Endothelial cell of umbilical vein (primary cell): ENCODE results near the gene TRIM25. TPM values are rescaled to one million over a fixed set of nuclear protein-coding genes. Genes with fewer than 3 reads are reported as not detected.

Source experiments
- BruUV-seq: library from RNA; stranded (reverse); fragments of 400-500 nt; replicated peaks from 2 replicates; lab custom pipeline; 2021; lab: Mats Ljungman, UMichigan
- CTCF ChIA-PET: fragments of 300-600, 350-600 bp; sonication (Branson Sonifier 250); formaldehyde crosslinking; loops from one replicate; lab custom pipeline; 2021; ENCODE audit warnings: antibody characterized with exemption, inconsistent platforms; lab: Charles Lee
- POLR2A ChIA-PET: fragments of 300-600, 350-600 bp; sonication (Branson Sonifier 250); formaldehyde crosslinking; loops from one replicate; lab custom pipeline; 2021; ENCODE audit warnings: antibody characterized with exemption, inconsistent platforms; lab: Charles Lee
- DNase-seq: peaks from one replicate; pipeline ENCODE4 v3.0.0-alpha.2; 2011; ENCODE audit warnings: low read depth, low spot score
- FAIRE-seq: peaks from 2 replicates; lab custom pipeline; 2011; peaks lifted over from hg19 to GRCh38; lab: Jason Lieb, UNC
- H2AFZ ChIP-seq: 2 replicates; pipeline ENCODE4 v1.6.0; 2012; ENCODE audit warnings: low read depth, low read length, control low read depth, inconsistent platforms
- H3K27ac ChIP-seq: 2 replicates; pipeline ENCODE4 v1.5.1; 2011; ENCODE audit warnings: low read depth, mild to moderate bottlenecking, control low read depth, low read length, moderate library complexity; ENCODE audit not compliant: insufficient read depth
- H3K27me3 ChIP-seq, 2 experiments: 2 replicates each; pipeline versions ENCODE4 v1.6.0 to v1.6.1; 2011; ENCODE audit warnings: low read length in 2 of 2, mixed read lengths in 1 of 2; ENCODE audit not compliant: control insufficient read depth in 2 of 2, insufficient read depth in 2 of 2
- H3K36me3 ChIP-seq, 2 experiments: 2 replicates in 1 of 2; 3 replicates in 1 of 2; pipeline ENCODE4 v1.5.1; 2011; ENCODE audit warnings: low read length in 2 of 2, mild to moderate bottlenecking in 1 of 2, moderate library complexity in 1 of 2; ENCODE audit not compliant: control insufficient read depth in 2 of 2, insufficient read depth in 2 of 2; ENCODE audit errors: extremely low read depth in 1 of 2
- H3K4me1 ChIP-seq: 3 replicates; pipeline ENCODE4 v1.5.1; 2011; ENCODE audit warnings: mild to moderate bottlenecking, low read length; ENCODE audit not compliant: control insufficient read depth, insufficient read depth; ENCODE audit errors: extremely low read depth
- H3K4me2 ChIP-seq: 2 replicates; pipeline ENCODE4 v1.6.1; 2011; ENCODE audit warnings: low read length, control low read depth, mixed read lengths; ENCODE audit not compliant: insufficient read depth
- H3K4me3 ChIP-seq, 3 experiments: fragments of 200-600 bp in 1 of 3; sonication (generic), shearing (Covaris generic) in 1 of 3; replicated peaks in 1 of 3; 2 replicates each; pipeline ENCODE4 v1.5.1; 2011 to 2016; ENCODE audit warnings: control low read depth in 3 of 3, low read length in 3 of 3, mild to moderate bottlenecking in 2 of 3, inconsistent platforms in 1 of 3, low read depth in 1 of 3, moderate library complexity in 1 of 3; ENCODE audit not compliant: insufficient read depth in 1 of 3
- H3K79me2 ChIP-seq: 2 replicates; pipeline ENCODE4 v1.6.0; 2012; ENCODE audit warnings: low read length, inconsistent platforms; ENCODE audit not compliant: control insufficient read depth, insufficient read depth
- H3K9ac ChIP-seq: replicated peaks from 2 replicates; pipeline ENCODE3; 2011; ENCODE audit warnings: low read length, control low read depth; ENCODE audit not compliant: insufficient read depth; ENCODE audit errors: extremely low read depth
- H3K9me1 ChIP-seq: replicated peaks from 3 replicates; pipeline ENCODE4 v1.6.0; 2011; ENCODE audit warnings: mild to moderate bottlenecking, low read length; ENCODE audit not compliant: control insufficient read depth, insufficient read depth; ENCODE audit errors: extremely low read depth
- H3K9me3 ChIP-seq: replicated peaks from 2 replicates; pipeline ENCODE4 v1.5.1; 2012; ENCODE audit warnings: low read length, inconsistent platforms; ENCODE audit not compliant: control insufficient read depth, insufficient read depth
- H4K20me1 ChIP-seq: replicated peaks from 2 replicates; pipeline ENCODE3; 2011; ENCODE audit warnings: mild to moderate bottlenecking, low read length; ENCODE audit not compliant: control insufficient read depth, insufficient read depth; ENCODE audit errors: extremely low read depth
- CTCF ChIP-seq, 2 donors: IDR thresholded peaks; 1 replicate in 1 of 2; 2 replicates in 1 of 2; pipeline ENCODE4 v1.5.1; 2011; ENCODE audit warnings: low read length in 2 of 2, mild to moderate bottlenecking in 2 of 2, moderate library complexity in 2 of 2, control low read depth in 1 of 2, inconsistent platforms in 1 of 2, low read depth in 1 of 2; ENCODE audit not compliant: insufficient read depth in 1 of 2; ENCODE audit errors: extremely low read depth in 1 of 2
- EZH2 ChIP-seq: IDR thresholded peaks from 2 replicates; pipeline ENCODE4 v1.6.1; 2012; ENCODE audit warnings: borderline replicate concordance, low read depth, mild to moderate bottlenecking, moderate library complexity, low read length, inconsistent platforms; ENCODE audit not compliant: severe bottlenecking
- FOS ChIP-seq: IDR thresholded peaks from 2 replicates; pipeline ENCODE4 v1.6.1; 2011; ENCODE audit warnings: mild to moderate bottlenecking, low read length, moderate library complexity, borderline replicate concordance; ENCODE audit not compliant: insufficient read depth
- GATA2 ChIP-seq: IDR thresholded peaks from 2 replicates; pipeline ENCODE4 v1.7.0; 2011; ENCODE audit warnings: low read depth, mild to moderate bottlenecking, moderate library complexity, mixed read lengths, low read length; ENCODE audit not compliant: insufficient read length, insufficient read depth
- JUN ChIP-seq: IDR thresholded peaks from 2 replicates; pipeline ENCODE4 v1.6.1; 2011; ENCODE audit warnings: borderline replicate concordance, low read depth; ENCODE audit not compliant: insufficient read length, insufficient read depth
- MAX ChIP-seq: IDR thresholded peaks from 2 replicates; pipeline ENCODE4 v1.6.1; 2011; ENCODE audit not compliant: insufficient read depth, insufficient read length
- MYC ChIP-seq: IDR thresholded peaks from one replicate; pipeline ENCODE4 v1.6.1; 2011; ENCODE audit warnings: mild to moderate bottlenecking, low read depth, low read length
- POLR2A ChIP-seq: IDR thresholded peaks from 2 replicates; pipeline ENCODE4 v1.6.1; 2012; ENCODE audit warnings: low read depth, mild to moderate bottlenecking, control low read depth, low read length
- POLR2AphosphoS5 ChIP-seq: IDR thresholded peaks from 2 replicates; pipeline ENCODE4 v1.6.1; 2012; ENCODE audit warnings: low read depth, mild to moderate bottlenecking, control low read depth, low read length, moderate library complexity; ENCODE audit not compliant: insufficient read depth
- dilution Hi-C: fragments of 300-500 bp; cut with MboI; formaldehyde crosslinking; loops from one replicate; pipeline ENCODE4 v1.15.0; 2019; ENCODE audit warnings: low sequenced_read_pairs; ENCODE audit not compliant: extremely low pct_ligation_motif_present
- intact Hi-C: fragments of 100-400 bp; cut with micrococcal nuclease; formaldehyde crosslinking; loops from one replicate; pipeline ENCODE4 v1.10.0; 2022
- polyA plus RNA-seq, 4 experiments: library from polyadenylated mRNA; depleted of rRNA in 3 of 4; stranded (reverse) in 3 of 4; unstranded in 1 of 4; fragments of >200 nt; gene quantifications; 2 replicates each; pipeline versions ENCODE4 v1.2.1 to v1.2.3, GENCODE V29; 2011 to 2012; ENCODE audit warnings: missing spikeins in 1 of 4
- total RNA-seq: library from RNA; stranded (reverse); gene quantifications from 2 replicates; pipeline ENCODE4 v1.2.3, GENCODE V29; 2021

TRIM25 gene
- total and polyA plus RNA-seq, 2 donors (not counting 3 experiments of a cell fraction or from before 2014, with no cell fraction given): 42.8 to 98.4 TPM

- no peak for DNase-seq
- intact Hi-C loops (no loop called here), dilution Hi-C loops (no loop called here)
- Histone ChIP-seq H3K9ac (no peak overlapping the region), H4K20me1 (no peaks in the 10 kb centered on the region), H3K9me3 (no peaks in the 10 kb centered on the region), H2AFZ (no peak overlapping the region), H3K9me1 (no peaks in the 10 kb centered on the region), H3K79me2 (no peaks in the 10 kb centered on the region), H3K4me2 (no peak overlapping the region), H3K27me3 (no peaks in the 10 kb centered on the region), H3K27ac (no peak overlapping the region), H3K36me3 (peaks cover 5 to 11% of the 10 kb centered on the region in 2 experiments), H3K4me3 (no peak overlapping the region), H3K4me1 (peaks cover 5% of the 10 kb centered on the region)
- POLR2A ChIA-PET: interaction anchor here (0.6 kb wide), 1 partner anchor 65 kb away, joined by 3 read pairs; the partner anchor contains the start of gene TRIM25
- TF ChIP-seq MAX (no peak), CTCF (IDR thresholded peaks at IDR 0.05; ENCODE audit: extremely low read depth in 1 of 2, insufficient read depth in 1 of 2, low read depth in 1 of 2, low read length in 2 of 2) (no peak), EZH2 (no peak), POLR2AphosphoS5 (no peak), GATA2 (no peak), MYC (no peak), JUN (no peak), POLR2A (no peak), FOS (no peak)
- no peak for FAIRE-seq
- CTCF ChIA-PET: interaction anchor here (1.0 kb wide), 1 partner anchor 29 kb away, joined by 3 read pairs; no protein-coding TSS in a partner anchor
- no TSS peak for BruUV-seq
These were observed 64.7 kb downstream of the TRIM25 start for GRCh38 chr17:56849131-56849530.
